GM19467 (cell line): ENCODE measurements around the gene ARRB1.
"Not testable (repeated sequence)": the region's sequence is repeated elsewhere in the genome, so short reads cannot be mapped to it uniquely, and the experiment has no call there.

Experiments
- ATAC-seq: cut with Tn5 transposase; IDR thresholded peaks from one replicate; pipeline ENCODE4 v1.9.1; 2021; ENCODE audit warnings: mild to moderate bottlenecking, moderate library complexity; ENCODE audit not compliant: unreplicated experiment

ARRB1 gene

GRCh38 chr11:75344761-75345454, 6.6 kb downstream of the ARRB1 start:
- ATAC-seq: no peak

- no peak for ATAC-seq
Measured at GRCh38 chr11:75344186-75344585, 7.3 kb downstream of the ARRB1 start.

DNA sequence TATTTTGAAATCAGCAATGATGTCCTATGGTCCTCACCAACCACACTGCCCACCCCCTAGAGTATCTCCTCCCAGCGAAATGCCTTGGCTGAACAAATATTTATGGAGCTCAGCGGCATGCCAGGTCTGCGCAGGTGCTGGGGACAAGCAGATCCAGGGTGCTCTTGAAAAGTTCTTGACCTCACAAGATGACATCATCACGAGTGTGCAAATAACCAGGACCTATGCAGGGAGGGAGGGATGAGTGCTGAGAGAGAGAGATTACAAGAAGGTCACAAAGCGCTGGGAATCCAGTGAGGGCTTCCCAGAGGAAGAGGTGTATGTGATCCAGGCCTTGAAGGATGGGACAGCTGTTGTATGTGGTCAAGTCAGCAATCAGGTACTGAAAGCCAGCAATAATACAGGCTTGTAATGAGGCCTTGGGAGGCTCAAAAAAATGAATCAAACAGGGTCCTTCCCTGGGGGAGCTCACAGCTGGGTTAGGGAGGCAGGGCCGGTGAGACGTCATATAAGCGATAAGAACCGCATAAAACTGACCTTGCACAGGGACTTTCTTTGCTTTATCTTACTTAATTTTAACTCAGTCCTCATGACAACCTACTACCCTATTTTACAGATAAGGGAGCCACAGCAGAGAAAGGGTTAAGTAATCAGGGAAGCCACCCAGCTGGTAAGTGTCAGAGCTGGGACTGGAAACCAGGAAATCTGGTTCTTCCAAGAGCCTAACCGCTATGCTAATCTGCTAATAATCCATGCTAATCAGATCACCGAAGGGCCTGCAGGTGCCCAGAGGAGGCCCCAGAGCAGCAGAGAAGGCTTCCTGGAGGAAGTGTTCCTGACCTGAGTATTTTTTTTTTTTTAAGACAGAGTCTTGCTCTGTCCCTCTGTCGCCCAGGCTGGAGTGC, 8.2 kb downstream of the ARRB1 start:
- ATAC-seq: no peak

- no peak for ATAC-seq
Measured at GRCh38 chr11:75342231-75342918, 9.1 kb downstream of the ARRB1 start.

DNA sequence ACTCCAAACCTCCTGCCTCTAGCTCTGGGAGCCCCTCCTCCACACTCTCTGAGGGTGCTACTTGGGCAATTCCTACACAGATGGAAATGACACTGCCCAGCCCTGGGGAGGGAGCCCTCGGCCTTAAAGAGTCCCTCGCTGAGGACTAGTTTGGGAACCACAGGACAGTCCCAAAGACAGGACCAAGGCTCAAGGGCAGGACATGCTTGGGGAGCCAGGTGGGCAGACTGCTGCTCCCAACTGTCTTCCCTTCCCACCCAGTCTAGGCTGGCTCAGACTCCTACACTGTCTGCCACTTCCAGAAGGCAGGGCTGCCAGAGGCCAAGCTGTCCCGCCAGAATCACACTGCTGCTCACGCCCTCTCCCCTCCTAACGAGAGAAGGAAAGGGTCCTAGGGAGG, 9.8 kb downstream of the ARRB1 start:
- ATAC-seq: no peak

DNA sequence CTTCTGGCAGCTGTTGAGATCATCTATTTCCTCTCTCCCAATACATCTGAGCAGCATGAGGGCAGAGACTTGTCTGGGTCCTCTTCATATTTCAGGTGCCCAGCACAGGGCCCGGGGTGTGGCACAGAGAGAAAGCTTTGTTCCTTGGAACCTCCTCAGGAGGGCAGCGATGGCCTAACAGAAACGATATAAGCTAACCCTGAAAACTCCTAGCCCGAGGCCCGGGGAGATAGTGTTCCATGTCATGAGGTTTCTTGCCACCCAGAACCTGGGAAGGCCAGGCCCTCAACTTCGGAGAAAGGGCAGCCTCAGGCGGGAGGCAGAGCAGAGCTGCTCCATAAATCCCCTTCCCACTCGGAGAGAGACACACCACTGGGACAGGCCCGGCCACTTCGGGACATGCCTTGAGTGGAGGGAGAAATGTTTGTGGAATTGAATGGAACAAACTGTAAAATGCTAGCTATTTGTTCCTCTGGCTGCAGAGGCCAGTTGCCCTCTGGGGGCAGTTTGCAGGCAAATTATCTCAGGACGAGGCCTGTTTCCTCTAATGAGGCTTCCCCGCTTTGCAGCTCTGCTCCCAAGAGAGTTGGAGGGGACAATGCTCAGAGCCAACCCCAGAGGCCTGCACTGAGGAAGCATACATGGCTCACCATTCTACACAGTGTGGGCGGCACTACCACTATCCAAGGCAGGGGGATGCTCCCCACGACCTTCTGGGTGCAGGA, 11.6 kb downstream of the ARRB1 start:
- ATAC-seq: no peak

DNA sequence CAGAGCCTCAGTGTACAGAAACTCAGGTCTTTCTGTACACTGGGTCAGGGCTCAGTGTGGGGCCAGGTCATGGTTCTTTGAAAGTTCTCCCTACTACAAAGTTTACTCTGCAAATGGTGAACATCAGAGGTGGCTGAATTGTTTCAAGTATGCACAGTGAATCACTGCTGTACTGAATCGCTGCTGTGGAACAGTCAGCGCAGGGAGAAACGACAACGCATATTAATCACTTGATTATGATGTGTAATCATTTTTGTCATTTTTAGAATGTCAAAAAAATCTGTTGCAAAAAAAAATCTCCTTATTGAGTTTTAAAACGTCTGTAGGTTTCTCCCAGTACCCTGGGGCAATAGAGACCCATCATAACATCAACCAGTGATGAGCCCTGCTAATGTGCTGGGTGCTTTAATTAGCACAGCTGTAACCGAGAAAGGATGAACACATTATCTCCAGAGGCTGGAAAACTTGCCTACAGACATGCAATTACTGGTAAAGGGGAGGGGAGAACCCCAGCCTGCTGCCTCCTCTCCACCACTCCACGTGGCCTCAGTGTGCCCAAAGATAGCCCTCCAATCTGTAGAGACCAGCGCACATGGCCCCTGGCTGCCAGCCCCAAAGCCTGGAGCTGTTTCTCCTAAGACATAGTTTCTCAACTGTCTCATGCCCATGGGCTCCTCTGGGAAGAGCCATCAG, 12.8 kb downstream of the ARRB1 start:
- ATAC-seq: no peak

GRCh38 chr11:75337195-75337654, 14.2 kb downstream of the ARRB1 start:
- ATAC-seq: no peak

DNA sequence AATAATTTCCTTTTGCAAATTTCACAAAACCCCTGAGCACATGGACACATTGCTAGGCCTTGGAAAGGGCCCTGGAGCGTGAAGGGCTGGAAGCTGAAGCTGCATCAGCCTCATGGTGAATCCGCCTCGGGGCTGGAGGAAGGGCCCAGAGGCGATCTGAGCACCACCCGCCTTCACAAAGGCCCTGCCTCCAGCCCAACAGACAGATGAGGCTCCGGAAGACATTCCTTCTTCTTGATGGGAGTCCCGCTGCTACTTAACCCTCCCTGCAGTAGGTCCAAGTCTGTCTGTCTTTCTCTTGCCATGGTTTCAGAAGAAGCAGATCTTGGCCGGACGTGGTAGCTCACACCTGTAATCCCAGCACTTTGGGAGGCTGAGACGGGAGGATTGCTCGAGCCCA, 16.5 kb downstream of the ARRB1 start:
- ATAC-seq: no peak

DNA sequence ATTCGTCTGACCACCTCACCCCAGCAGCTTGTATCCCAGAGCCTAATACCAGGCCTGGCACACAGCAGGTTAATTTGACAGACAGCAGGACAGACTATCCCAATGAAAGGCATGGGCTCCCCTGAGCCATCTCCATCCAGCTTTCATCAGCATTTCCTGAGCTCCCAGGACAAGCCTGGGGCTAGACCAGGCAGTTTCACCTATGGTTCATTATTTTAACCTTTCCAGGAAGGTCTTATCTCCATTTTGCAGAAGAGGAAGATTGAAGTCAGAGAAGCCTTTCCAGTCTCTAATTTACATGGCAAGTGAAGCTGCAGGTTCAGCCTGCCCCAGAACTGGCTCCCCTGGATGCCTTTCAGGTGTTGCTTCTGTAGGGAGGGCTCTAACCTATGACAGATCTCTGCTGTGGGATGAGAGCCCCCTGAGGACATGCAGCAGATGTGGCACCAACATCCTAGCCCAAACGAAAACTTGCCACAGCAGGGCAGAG, 17.0 kb downstream of the ARRB1 start:
- no peak for ATAC-seq

DNA sequence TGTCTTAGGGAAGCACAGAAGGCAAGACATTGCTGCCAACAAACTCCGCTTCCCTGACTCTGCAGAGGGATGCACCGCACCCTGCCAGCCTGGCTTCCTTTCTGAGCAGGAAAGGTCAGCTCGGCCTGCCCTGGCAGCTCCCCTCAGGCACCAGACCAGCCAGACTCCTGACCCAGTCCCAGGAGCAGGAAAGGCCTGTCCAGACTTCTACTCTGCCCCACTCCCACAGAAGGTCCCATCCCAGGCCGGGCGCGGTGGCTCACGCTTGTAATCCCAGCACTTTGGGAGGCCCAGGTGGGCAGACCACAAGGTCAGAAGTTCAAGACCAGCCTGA, 17.7 kb downstream of the ARRB1 start:
- no peak for ATAC-seq

- ATAC-seq: no peak
Measured at GRCh38 chr11:75333022-75333806, 18.2 kb downstream of the ARRB1 start.

DNA sequence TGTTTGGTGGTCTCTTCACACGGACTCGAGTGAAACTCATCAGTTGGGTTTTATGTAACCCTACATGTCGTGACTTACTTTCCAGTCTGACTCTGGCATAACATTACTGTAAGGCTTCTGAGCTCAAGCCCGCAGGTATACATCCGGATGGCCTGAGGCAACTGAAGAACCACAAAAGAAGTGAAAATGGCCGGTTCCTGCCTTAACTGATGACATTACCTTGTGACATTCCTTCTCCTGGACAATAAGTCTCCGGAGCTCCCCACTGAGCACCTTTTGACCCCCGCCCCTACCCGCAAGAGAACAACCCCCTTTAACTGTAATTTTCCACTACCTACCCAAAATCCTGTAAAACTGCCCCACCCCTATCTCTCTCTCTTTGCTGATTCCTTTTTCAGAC, 19.7 kb downstream of the ARRB1 start:
- not testable (repeated sequence) for ATAC-seq

GRCh38 chr11:75331304-75331703, 20.2 kb downstream of the ARRB1 start:
- ATAC-seq: not testable (repeated sequence)

GRCh38 chr11:75330886-75331285, 20.6 kb downstream of the ARRB1 start:
- ATAC-seq: not testable (repeated sequence)

- no peak for ATAC-seq
Measured at GRCh38 chr11:75330291-75330690, 21.2 kb downstream of the ARRB1 start.

- no peak for ATAC-seq
Measured at GRCh38 chr11:75328426-75329277, 22.8 kb downstream of the ARRB1 start.

DNA sequence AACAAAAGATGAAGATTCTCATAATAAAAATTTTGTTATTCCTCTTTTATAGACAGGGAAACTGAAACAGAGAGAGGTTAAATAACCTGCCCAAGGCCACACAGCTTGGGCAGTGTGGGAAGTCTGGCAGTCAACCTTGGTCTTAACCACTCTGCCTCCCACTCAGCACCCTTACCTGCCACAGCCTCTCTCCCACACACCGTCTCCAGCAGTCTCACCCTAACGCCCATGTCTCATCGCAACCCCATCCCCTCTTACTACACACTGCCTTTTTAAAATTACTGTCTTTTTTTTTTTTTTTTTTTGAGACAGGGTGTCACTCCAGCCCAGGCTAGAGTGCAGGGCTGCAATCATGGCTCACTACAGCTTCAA, 25.0 kb downstream of the ARRB1 start:
- ATAC-seq: no peak
